Measurements from ENCODE around the gene CEP290. TPM values are rescaled to one million over a fixed set of nuclear protein-coding genes. Genes with fewer than 3 reads are reported as not detected.

Gene CEP290
- total RNA-seq (10 to 100 TPM; 14.7 to 29.5 (median 19.5) TPM), polyA plus RNA-seq (1 to 10 TPM; 4.4 to 7.5 TPM), total RNA-seq (68.2 reads per million, percentile 77 among the genes with 10 or more reads in this experiment)

GRCh38 chr12:88141774-88142609 lies at the start of gene CEP290, which contains the start of gene TMTC3:
Gene CEP290, minus strand, starts transcription at chr12:88142088. Its CDS starts 781 bp downstream, at chr12:88141307.
Gene TMTC3, plus strand, starts transcription at chr12:88142307. Its CDS starts 6,009 bp downstream, at chr12:88148316.
- Histone ChIP-seq H3K9me3 (ENCODE audit: control insufficient read depth in 2 of 3, low read length in 3 of 3) (no peaks in the 10 kb centered on the region), H3K4me3 (ENCODE audit: low read length) (peak within 1 kb of the TSS; percentile 82), H3K27me3 (ENCODE audit: control insufficient read depth in 2 of 2, insufficient read depth in 2 of 2, low read length in 2 of 2) (no peaks in the 10 kb centered on the region), H3K36me3 (ENCODE audit: control insufficient read depth in 2 of 3, insufficient read depth in 3 of 3, low read length in 3 of 3) (peaks cover 0 to 8% (median 0%) of the 10 kb centered on the region in 3 experiments), H3K4me1 (ENCODE audit: control insufficient read depth in 2 of 2, insufficient read depth in 2 of 2, low read length in 2 of 2) (peaks cover 12 to 14% of the 10 kb centered on the region in 2 donors), H3K27ac (ENCODE audit: low read depth, low read length) (peak within 1 kb of the TSS; percentile 84)
- intact Hi-C loops (cut with micrococcal nuclease), result loop anchor here (1.0 to 5.0 kb wide), 11 partner anchors 9 to 1720 kb away; partner anchors contain the start of genes DUSP6 (in 1 of the 2), GALNT4 (in 1 of the 2) and POC1B (in 1 of the 2)
- peak within 1 kb of the TSS; percentile 66 to 99 (median 94) for H3K27ac Mint-ChIP-seq
- no peaks in the 10 kb centered on the region for H3K27me3 Mint-ChIP-seq
- POLR2A ChIA-PET, result interaction anchor here (0.6 to 2.0 kb wide), 4 partner anchors 35 to 1567 kb away, joined by 3 to 14 read pairs (median 6); partner anchors contain the start of gene ATP2B1
- peak; percentile 97 for ATAC-seq
- H3K4me1 Mint-ChIP-seq, result peaks cover 26 to 68% (median 45%) of the 10 kb centered on the region in 7 donors
- H3K9me3 Mint-ChIP-seq, result peaks cover 0 to 2% (median 0%) of the 10 kb centered on the region in 11 donors
- CTCF ChIA-PET, result no interaction called here
- peak; percentile 69 to 98 (median 94) for DNase-seq
- H3K36me3 Mint-ChIP-seq, result peaks cover 10 to 21% (median 15%) of the 10 kb centered on the region in 5 donors
- H3K4me3 Mint-ChIP-seq, result peak within 1 kb of the TSS; percentile 88 to 100 (median 96)

- Histone ChIP-seq H3K27ac (ENCODE audit: low read depth, low read length) (no peak overlapping the region), H3K4me3 (ENCODE audit: low read length) (no peak overlapping the region), H3K36me3 (ENCODE audit: control insufficient read depth in 2 of 3, insufficient read depth in 3 of 3, low read length in 3 of 3) (peaks cover 0 to 15% (median 0%) of the 10 kb centered on the region in 3 experiments), H3K27me3 (ENCODE audit: control insufficient read depth in 2 of 2, insufficient read depth in 2 of 2, low read length in 2 of 2) (no peaks in the 10 kb centered on the region), H3K9me3 (ENCODE audit: control insufficient read depth in 2 of 3, low read length in 3 of 3) (no peaks in the 10 kb centered on the region), H3K4me1 (ENCODE audit: control insufficient read depth in 2 of 2, insufficient read depth in 2 of 2, low read length in 2 of 2) (no peaks in the 10 kb centered on the region)
- Mint-ChIP-seq H3K4me3 (no peak overlapping the region), H3K27me3 (no peaks in the 10 kb centered on the region), H3K4me1 (peaks cover 0 to 5% (median 0%) of the 10 kb centered on the region in 7 donors), H3K9me3 (no peaks in the 10 kb centered on the region), H3K27ac (no peak overlapping the region), H3K36me3 (peaks cover 3 to 29% (median 15%) of the 10 kb centered on the region in 5 donors)
- ChIA-PET CTCF (no interaction called here), POLR2A (no interaction called here)
- ATAC-seq (no peak), DNase-seq (no peak)
- intact Hi-C loops (cut with micrococcal nuclease), result no loop called here
Observed at GRCh38 chr12:88188180-88188579, 46.3 kb upstream of the CEP290 start.

GRCh38 chr12:88187571-88187970 lies 45.7 kb upstream of the CEP290 start:
- no peak overlapping the region for H3K27ac Mint-ChIP-seq
- H3K4me1 Mint-ChIP-seq, result peaks cover 0 to 5% (median 0%) of the 10 kb centered on the region in 7 donors
- POLR2A ChIA-PET, result no interaction called here
- H3K27ac ChIP-seq (ENCODE audit: low read depth, low read length), result no peak overlapping the region
- intact Hi-C loops (cut with micrococcal nuclease), result no loop called here
- CTCF ChIA-PET, result no interaction called here
- peaks cover 4 to 35% (median 21%) of the 10 kb centered on the region in 5 donors for H3K36me3 Mint-ChIP-seq
- no peak overlapping the region for H3K4me3 ChIP-seq (ENCODE audit: low read length)
- H3K9me3 Mint-ChIP-seq, result no peaks in the 10 kb centered on the region
- no peaks in the 10 kb centered on the region for H3K4me1 ChIP-seq (ENCODE audit: control insufficient read depth in 2 of 2, insufficient read depth in 2 of 2, low read length in 2 of 2)
- DNase-seq (no peak), ATAC-seq (no peak)
- H3K9me3 ChIP-seq (ENCODE audit: control insufficient read depth in 2 of 3, low read length in 3 of 3), result no peaks in the 10 kb centered on the region
- no peak overlapping the region for H3K4me3 Mint-ChIP-seq
- H3K36me3 ChIP-seq (ENCODE audit: control insufficient read depth in 2 of 3, insufficient read depth in 3 of 3, low read length in 3 of 3), result peaks cover 0 to 19% (median 0%) of the 10 kb centered on the region in 3 experiments
- no peaks in the 10 kb centered on the region for H3K27me3 Mint-ChIP-seq
- no peaks in the 10 kb centered on the region for H3K27me3 ChIP-seq (ENCODE audit: control insufficient read depth in 2 of 2, insufficient read depth in 2 of 2, low read length in 2 of 2)

- peaks cover 11 to 47% (median 34%) of the 10 kb centered on the region in 5 donors for H3K36me3 Mint-ChIP-seq
Observed at GRCh38 chr12:88185988-88186387, 44.1 kb upstream of the CEP290 start.

GRCh38 chr12:88185279-88185678 lies 43.4 kb upstream of the CEP290 start:
- Histone ChIP-seq H3K36me3 (ENCODE audit: control insufficient read depth in 2 of 3, insufficient read depth in 3 of 3, low read length in 3 of 3) (peaks cover 0 to 30% (median 0%) of the 10 kb centered on the region in 3 experiments), H3K4me3 (ENCODE audit: low read length) (no peak overlapping the region), H3K9me3 (ENCODE audit: control insufficient read depth in 2 of 3, low read length in 3 of 3) (no peaks in the 10 kb centered on the region), H3K4me1 (ENCODE audit: control insufficient read depth in 2 of 2, insufficient read depth in 2 of 2, low read length in 2 of 2) (no peaks in the 10 kb centered on the region), H3K27me3 (ENCODE audit: control insufficient read depth in 2 of 2, insufficient read depth in 2 of 2, low read length in 2 of 2) (no peaks in the 10 kb centered on the region), H3K27ac (ENCODE audit: low read depth, low read length) (no peak overlapping the region)
- peaks cover 12 to 52% (median 41%) of the 10 kb centered on the region in 5 donors for H3K36me3 Mint-ChIP-seq
- no peak overlapping the region for H3K27ac Mint-ChIP-seq
- H3K9me3 Mint-ChIP-seq, result peaks cover 0 to 8% (median 4%) of the 10 kb centered on the region in 11 donors
- DNase-seq (no peak), ATAC-seq (no peak)
- POLR2A ChIA-PET, result no interaction called here
- no peaks in the 10 kb centered on the region for H3K27me3 Mint-ChIP-seq
- no peak overlapping the region for H3K4me3 Mint-ChIP-seq
- H3K4me1 Mint-ChIP-seq, result peaks cover 0 to 5% (median 0%) of the 10 kb centered on the region in 7 donors
- intact Hi-C loops (cut with micrococcal nuclease), result no loop called here
- CTCF ChIA-PET, result no interaction called here

More at GRCh38 chr12:88185988-88186387, 44.1 kb upstream of the CEP290 start:
- intact Hi-C loops (cut with micrococcal nuclease), result no loop called here
- ATAC-seq, result no peak
- no peak for DNase-seq
- H3K4me3 Mint-ChIP-seq, result no peak overlapping the region
- Histone ChIP-seq H3K27me3 (ENCODE audit: control insufficient read depth in 2 of 2, insufficient read depth in 2 of 2, low read length in 2 of 2) (no peaks in the 10 kb centered on the region), H3K9me3 (ENCODE audit: control insufficient read depth in 2 of 3, low read length in 3 of 3) (no peaks in the 10 kb centered on the region), H3K4me1 (ENCODE audit: control insufficient read depth in 2 of 2, insufficient read depth in 2 of 2, low read length in 2 of 2) (no peaks in the 10 kb centered on the region), H3K36me3 (ENCODE audit: control insufficient read depth in 2 of 3, insufficient read depth in 3 of 3, low read length in 3 of 3) (peaks cover 0 to 29% (median 0%) of the 10 kb centered on the region in 3 experiments), H3K27ac (ENCODE audit: low read depth, low read length) (no peak overlapping the region), H3K4me3 (ENCODE audit: low read length) (no peak overlapping the region)
- H3K27me3 Mint-ChIP-seq, result no peaks in the 10 kb centered on the region
- H3K4me1 Mint-ChIP-seq, result peaks cover 0 to 5% (median 0%) of the 10 kb centered on the region in 7 donors
- no peak overlapping the region for H3K27ac Mint-ChIP-seq
- H3K9me3 Mint-ChIP-seq, result peaks cover 0 to 6% (median 3%) of the 10 kb centered on the region in 11 donors
- ChIA-PET POLR2A (no interaction called here), CTCF (no interaction called here)

GRCh38 chr12:88184196-88184595 lies 42.3 kb upstream of the CEP290 start:
- no peak overlapping the region for H3K27ac ChIP-seq (ENCODE audit: low read depth, low read length)
- H3K36me3 ChIP-seq (ENCODE audit: control insufficient read depth in 2 of 3, insufficient read depth in 3 of 3, low read length in 3 of 3), result peaks cover 0 to 41% (median 0%) of the 10 kb centered on the region in 3 experiments
- DNase-seq (no peak), ATAC-seq (no peak)
- Mint-ChIP-seq H3K36me3 (peaks cover 16 to 62% (median 52%) of the 10 kb centered on the region in 5 donors), H3K27ac (peak overlapping the region in 1 of 9 donors; percentile 62), H3K9me3 (peaks cover 0 to 9% (median 4%) of the 10 kb centered on the region in 11 donors), H3K4me3 (no peak overlapping the region), H3K4me1 (peaks cover 0 to 5% (median 0%) of the 10 kb centered on the region in 7 donors), H3K27me3 (no peaks in the 10 kb centered on the region)
- CTCF ChIA-PET, result no interaction called here
- H3K27me3 ChIP-seq (ENCODE audit: control insufficient read depth in 2 of 2, insufficient read depth in 2 of 2, low read length in 2 of 2), result no peaks in the 10 kb centered on the region
- H3K9me3 ChIP-seq (ENCODE audit: control insufficient read depth in 2 of 3, low read length in 3 of 3), result no peaks in the 10 kb centered on the region
- POLR2A ChIA-PET, result no interaction called here
- H3K4me3 ChIP-seq (ENCODE audit: low read length), result no peak overlapping the region
- intact Hi-C loops (cut with micrococcal nuclease), result no loop called here
- no peaks in the 10 kb centered on the region for H3K4me1 ChIP-seq (ENCODE audit: control insufficient read depth in 2 of 2, insufficient read depth in 2 of 2, low read length in 2 of 2)

Data from naive thymus-derived CD4-positive, alpha-beta T cell (primary cell).